Kidney (tissue), 14 donors: Measurements from ENCODE around the gene SLC45A3. TPM values are rescaled to one million over a fixed set of nuclear protein-coding genes. Genes with fewer than 3 reads are reported as not detected.
A peak's percentile ranks its signal among the peaks of the same experiment; 100 is the strongest.

ENCODE experiments used
- DNase-seq, 5 donors: peaks; one replicate each; pipeline ENCODE4 v3.0.0-alpha.2; 2013 to 2020
- FAIRE-seq: peaks from 2 replicates; lab custom pipeline; 2012; peaks lifted over from hg19 to GRCh38; lab: Jason Lieb, UNC
- H3K27ac ChIP-seq, 2 donors: one replicate each; pipeline ENCODE4 v1.7.0; 2013; ENCODE audit warnings: low read depth in 2 of 2, low read length in 2 of 2, inconsistent platforms in 1 of 2
- H3K27me3 ChIP-seq: one replicate; pipeline ENCODE4 v1.7.1; 2013; ENCODE audit warnings: low read length, inconsistent platforms; ENCODE audit not compliant: control insufficient read depth, insufficient read depth
- H3K36me3 ChIP-seq, 3 donors: one replicate each; pipeline versions ENCODE4 v1.7.0 to v1.7.1; 2013; ENCODE audit warnings: low read length in 3 of 3, control low read depth in 1 of 3, inconsistent platforms in 1 of 3; ENCODE audit not compliant: insufficient read depth in 3 of 3, control insufficient read depth in 2 of 3
- H3K4me1 ChIP-seq, 3 donors: one replicate each; pipeline versions ENCODE4 v1.7.0 to v1.7.1; 2013; ENCODE audit warnings: low read length in 3 of 3, inconsistent platforms in 1 of 3, low read depth in 1 of 3; ENCODE audit not compliant: control insufficient read depth in 2 of 3, insufficient read depth in 2 of 3
- H3K4me3 ChIP-seq, 3 donors: one replicate each; pipeline versions ENCODE4 v1.7.0 to v1.8.1; 2013; ENCODE audit warnings: low read length in 3 of 3, control low read depth in 1 of 3, inconsistent platforms in 1 of 3
- H3K9ac ChIP-seq, 3 donors: one replicate each; pipeline versions ENCODE4 v1.7.0 to v1.7.1; 2013; ENCODE audit warnings: low read length in 3 of 3, control low read depth in 1 of 3, inconsistent platforms in 1 of 3
- H3K9me3 ChIP-seq, 3 donors: one replicate each; pipeline versions ENCODE4 v1.7.0 to v1.7.1; 2013; ENCODE audit warnings: low read length in 3 of 3, control low read depth in 1 of 3, inconsistent platforms in 1 of 3; ENCODE audit not compliant: control insufficient read depth in 2 of 3, insufficient read depth in 1 of 3
- CTCF ChIP-seq: IDR thresholded peaks from 3 replicates; pipeline ENCODE4 v1.5.1; 2012; ENCODE audit warnings: mild to moderate bottlenecking, moderate library complexity, borderline replicate concordance; ENCODE audit not compliant: insufficient read depth; ENCODE audit errors: extremely low read depth
- intact Hi-C: fragments of 100-400 bp; cut with DNase I; formaldehyde crosslinking; loops from one replicate; pipeline ENCODE4 v1.11.1; 2022
- polyA plus RNA-seq: library from polyadenylated mRNA; stranded (reverse); fragments of 350-450 nt; fragmentation: Illumina TruSeq; extraction: RNeasy Lipid Tissue Mini Kit (QIAGEN cat#74804); gene quantifications from one replicate; pipeline ENCODE4 v1.2.3, GENCODE V29; 2014; ENCODE audit warnings: low read depth, low replicate concordance; ENCODE audit not compliant: insufficient read depth
- total RNA-seq: library from RNA; stranded (reverse); fragmentation: NEBNext Ultra II Directional; extraction: Animal tissue kit (Norgen Biotek cat#: 25700); gene quantifications from one replicate; pipeline ENCODE4 v1.2.1, GENCODE V29; 2021
- donor health status: control.
- donor health status: control.
- donor health status: control.
- donor health status: control.
- donor health status: control.
- donor health status: DM: yes; HTN: yes; CAD: no.
- donor health status: Normal renal cell carcinoma (clear cell type).

The SLC45A3 gene
- total and polyA plus RNA-seq, 2 donors from 2014 or later = 6.8 to 7.2 TPM

GRCh38 chr1:205630241-205630640 is 50.1 kb downstream of the SLC45A3 start:
- Histone ChIP-seq H3K27ac (peak overlapping the region; percentile 91 to 96), H3K4me1 (peaks cover 6 to 11% (median 10%) of the 10 kb centered on the region in 3 donors), H3K9ac (peak overlapping the region; percentile 75 to 94 (median 90)), H3K27me3 (no peaks in the 10 kb centered on the region), H3K4me3 (peak overlapping the region; percentile 73 to 87 (median 86)), H3K36me3 (no peaks in the 10 kb centered on the region), H3K9me3 (no peaks in the 10 kb centered on the region)
- DNase-seq (peak in 2 of 5 donors; percentile 55 to 73), FAIRE-seq (no peak)
- no peak for TF ChIP-seq CTCF
- intact Hi-C loops = no loop called here

GRCh38 chr1:205629751-205630150 is 50.6 kb downstream of the SLC45A3 start:
- Histone ChIP-seq H3K4me3 (peak overlapping the region in 1 of 3 donors; percentile 86), H3K27ac (no peak overlapping the region), H3K9ac (no peak overlapping the region), H3K36me3 (no peaks in the 10 kb centered on the region), H3K27me3 (no peaks in the 10 kb centered on the region), H3K9me3 (no peaks in the 10 kb centered on the region), H3K4me1 (peaks cover 6 to 11% (median 10%) of the 10 kb centered on the region in 3 donors)
- FAIRE-seq (no peak), DNase-seq (peak in 1 of 5 donors; percentile 36)
- intact Hi-C loops = no loop called here
- no peak for TF ChIP-seq CTCF

DNA sequence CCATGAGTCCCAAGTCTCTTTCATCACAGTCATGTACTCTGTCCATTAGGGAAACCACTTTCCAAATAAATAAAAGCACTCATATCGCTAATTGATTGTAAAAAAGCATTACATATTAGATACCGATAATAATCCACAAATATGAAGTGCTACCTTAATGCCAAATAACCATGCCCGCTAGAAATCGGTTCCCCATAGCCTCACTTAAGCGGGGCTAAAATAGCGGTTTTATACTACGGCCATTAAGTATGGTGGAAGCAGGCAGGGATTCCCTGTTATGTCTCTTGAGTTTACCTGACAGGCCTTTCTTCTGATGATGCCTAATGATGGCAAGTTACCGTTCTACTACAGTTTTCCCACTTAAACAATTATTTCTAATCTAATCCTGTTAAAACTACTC is 52.4 kb downstream of the SLC45A3 start:
- no peak overlapping the region for H3K9ac ChIP-seq
- H3K36me3 ChIP-seq = no peaks in the 10 kb centered on the region
- intact Hi-C loops = no loop called here
- peaks cover 5 to 11% (median 10%) of the 10 kb centered on the region in 3 donors for H3K4me1 ChIP-seq
- FAIRE-seq (no peak), DNase-seq (no peak)
- no peak for TF ChIP-seq CTCF
- no peak overlapping the region for H3K27ac ChIP-seq
- H3K4me3 ChIP-seq = no peak overlapping the region
- no peaks in the 10 kb centered on the region for H3K9me3 ChIP-seq
- H3K27me3 ChIP-seq = no peaks in the 10 kb centered on the region

GRCh38 chr1:205626216-205626615 is 54.1 kb downstream of the SLC45A3 start:
- H3K4me1 ChIP-seq = peaks cover 0 to 5% (median 4%) of the 10 kb centered on the region in 3 donors
- H3K9me3 ChIP-seq = no peaks in the 10 kb centered on the region
- intact Hi-C loops = no loop called here
- DNase-seq = no peak
- FAIRE-seq = no peak
- no peak overlapping the region for H3K4me3 ChIP-seq
- H3K36me3 ChIP-seq = peaks cover 0 to 3% (median 0%) of the 10 kb centered on the region in 3 donors
- no peak for TF ChIP-seq CTCF
- H3K27me3 ChIP-seq = no peaks in the 10 kb centered on the region
- H3K27ac ChIP-seq = no peak overlapping the region
- H3K9ac ChIP-seq = no peak overlapping the region
